Ammon's horn (tissue), 1 donor: ENCODE data around the gene JUNB.
"Not testable (repeated sequence)": the region's sequence is repeated elsewhere in the genome, so short reads cannot be mapped to it uniquely, and the experiment has no call there.

Experiments used
- DNase-seq: peaks from one replicate; pipeline ENCODE4 v3.0.0-alpha.2; 2016; ENCODE audit warnings: low spot score

The JUNB gene

DNA sequence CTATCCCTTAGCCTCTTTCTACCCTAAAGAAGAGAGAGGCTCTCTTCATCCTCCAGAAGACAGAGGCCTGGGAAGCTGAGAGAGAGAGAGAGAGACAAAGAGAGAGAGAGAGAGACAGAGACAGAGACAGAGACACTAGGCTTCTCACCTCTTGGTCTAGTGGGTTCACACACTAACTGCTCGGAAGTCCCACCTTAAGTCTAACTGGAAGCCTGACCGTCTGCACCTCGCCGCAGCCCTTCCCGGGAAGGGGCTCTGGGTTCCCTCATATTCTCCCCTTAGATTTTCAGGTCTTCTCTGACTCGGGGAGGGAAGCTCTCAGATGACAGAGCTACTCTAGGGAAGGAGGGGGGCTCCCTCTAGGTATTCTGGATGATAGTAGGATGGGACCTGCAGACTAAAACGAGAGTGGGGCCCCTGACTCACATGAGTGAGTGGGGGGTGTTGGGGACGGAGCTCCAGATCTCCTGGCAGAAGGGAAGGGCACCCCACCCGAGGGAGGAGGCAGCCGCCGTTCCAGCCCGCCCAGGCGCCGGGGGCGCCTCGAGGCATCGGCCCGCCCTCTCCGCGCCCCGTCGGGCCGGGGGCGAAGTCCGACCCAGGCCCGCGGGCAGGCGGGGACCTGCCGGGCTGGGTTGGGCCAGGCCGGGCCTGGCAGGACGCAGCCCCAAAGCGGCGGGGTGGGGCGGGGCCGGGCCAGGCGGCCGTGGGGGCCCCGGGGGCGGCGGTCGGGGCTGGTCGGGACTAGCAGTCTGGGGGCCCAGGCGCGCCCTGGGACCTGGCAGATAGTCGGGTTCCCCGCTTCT, 2.0 kb upstream of the JUNB start:
- DNase-seq, result no peak

DNA sequence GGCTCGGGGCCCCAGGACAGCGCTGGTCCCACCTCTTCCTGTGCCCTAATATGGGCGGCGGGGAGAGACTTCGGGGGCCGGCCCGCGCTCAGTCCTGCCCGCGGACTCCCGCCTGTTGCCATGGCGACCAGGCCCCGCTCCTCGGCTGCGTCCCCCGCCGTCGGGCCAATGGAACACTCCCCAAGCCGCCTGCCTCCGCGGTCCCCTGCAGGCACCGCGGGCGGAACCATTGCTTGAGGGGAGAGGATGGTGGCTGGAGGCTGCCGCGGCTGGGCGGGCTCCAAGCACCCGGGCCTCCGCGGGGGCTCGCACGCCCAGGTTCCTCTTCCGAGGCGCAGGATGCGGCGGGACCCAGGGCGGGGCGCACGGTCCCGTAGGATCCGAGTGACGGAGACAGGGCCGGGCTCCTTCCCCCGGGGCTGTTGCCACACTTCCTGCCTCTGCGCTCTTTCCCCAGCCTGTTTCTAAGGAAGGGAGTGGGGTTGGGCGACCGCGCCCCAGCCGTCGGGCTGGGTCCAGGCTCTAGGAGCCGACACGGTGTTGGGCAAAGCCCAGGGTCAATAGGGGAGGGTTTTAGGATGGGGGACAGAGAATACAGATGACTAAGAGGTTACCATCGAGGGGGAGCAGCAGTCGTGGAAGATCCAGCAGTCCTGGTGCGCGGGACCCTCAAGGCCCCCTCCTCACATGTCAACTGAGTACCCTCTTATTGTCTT, 1.2 kb upstream of the JUNB start:
- peak; percentile 96 for DNase-seq

DNA sequence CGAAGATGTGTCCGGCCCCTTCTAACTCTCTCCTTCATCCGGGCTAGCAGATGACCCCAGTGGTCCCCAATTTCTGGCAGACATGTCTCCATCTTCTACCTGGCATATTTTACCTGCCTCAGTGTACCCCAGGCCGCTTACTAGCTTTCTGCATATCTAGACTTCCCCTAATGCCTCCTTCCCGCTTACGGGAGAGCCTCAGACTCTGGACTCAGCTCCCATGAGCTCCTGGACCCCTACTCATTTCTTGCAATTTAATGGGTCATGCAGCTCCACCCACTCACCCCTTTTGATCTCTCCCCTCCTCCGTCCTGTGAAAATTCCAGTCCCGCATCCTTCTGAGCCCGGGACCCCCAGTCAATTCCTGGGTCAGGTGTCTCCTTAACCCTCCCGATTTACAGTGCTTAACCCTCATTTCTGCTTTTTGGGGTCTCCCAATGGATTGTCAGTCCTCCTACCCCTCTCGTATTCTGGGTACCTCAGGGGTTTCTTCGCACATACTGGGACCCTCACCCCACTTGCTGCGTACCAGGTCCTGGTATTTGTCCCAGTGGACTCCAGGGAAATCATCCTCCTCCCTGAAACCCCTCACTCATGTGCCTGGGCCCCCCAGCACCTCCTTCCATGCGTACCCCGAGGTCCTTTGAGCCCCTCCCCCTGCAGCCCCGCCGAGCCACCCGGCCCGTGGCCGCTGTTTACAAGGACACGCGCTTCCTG, 500 bp upstream of the JUNB start:
- DNase-seq, result no peak

DNA sequence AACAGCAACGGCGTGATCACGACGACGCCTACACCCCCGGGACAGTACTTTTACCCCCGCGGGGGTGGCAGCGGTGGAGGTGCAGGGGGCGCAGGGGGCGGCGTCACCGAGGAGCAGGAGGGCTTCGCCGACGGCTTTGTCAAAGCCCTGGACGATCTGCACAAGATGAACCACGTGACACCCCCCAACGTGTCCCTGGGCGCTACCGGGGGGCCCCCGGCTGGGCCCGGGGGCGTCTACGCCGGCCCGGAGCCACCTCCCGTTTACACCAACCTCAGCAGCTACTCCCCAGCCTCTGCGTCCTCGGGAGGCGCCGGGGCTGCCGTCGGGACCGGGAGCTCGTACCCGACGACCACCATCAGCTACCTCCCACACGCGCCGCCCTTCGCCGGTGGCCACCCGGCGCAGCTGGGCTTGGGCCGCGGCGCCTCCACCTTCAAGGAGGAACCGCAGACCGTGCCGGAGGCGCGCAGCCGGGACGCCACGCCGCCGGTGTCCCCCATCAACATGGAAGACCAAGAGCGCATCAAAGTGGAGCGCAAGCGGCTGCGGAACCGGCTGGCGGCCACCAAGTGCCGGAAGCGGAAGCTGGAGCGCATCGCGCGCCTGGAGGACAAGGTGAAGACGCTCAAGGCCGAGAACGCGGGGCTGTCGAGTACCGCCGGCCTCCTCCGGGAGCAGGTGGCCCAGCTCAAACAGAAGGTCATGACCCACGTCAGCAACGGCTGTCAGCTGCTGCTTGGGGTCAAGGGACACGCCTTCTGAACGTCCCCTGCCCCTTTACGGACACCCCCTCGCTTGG, 966 bp downstream of the JUNB start:
- no peak for DNase-seq

DNA sequence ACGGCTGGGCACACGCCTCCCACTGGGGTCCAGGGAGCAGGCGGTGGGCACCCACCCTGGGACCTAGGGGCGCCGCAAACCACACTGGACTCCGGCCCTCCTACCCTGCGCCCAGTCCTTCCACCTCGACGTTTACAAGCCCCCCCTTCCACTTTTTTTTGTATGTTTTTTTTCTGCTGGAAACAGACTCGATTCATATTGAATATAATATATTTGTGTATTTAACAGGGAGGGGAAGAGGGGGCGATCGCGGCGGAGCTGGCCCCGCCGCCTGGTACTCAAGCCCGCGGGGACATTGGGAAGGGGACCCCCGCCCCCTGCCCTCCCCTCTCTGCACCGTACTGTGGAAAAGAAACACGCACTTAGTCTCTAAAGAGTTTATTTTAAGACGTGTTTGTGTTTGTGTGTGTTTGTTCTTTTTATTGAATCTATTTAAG, 1.6 kb downstream of the JUNB start:
- no peak for DNase-seq

DNA sequence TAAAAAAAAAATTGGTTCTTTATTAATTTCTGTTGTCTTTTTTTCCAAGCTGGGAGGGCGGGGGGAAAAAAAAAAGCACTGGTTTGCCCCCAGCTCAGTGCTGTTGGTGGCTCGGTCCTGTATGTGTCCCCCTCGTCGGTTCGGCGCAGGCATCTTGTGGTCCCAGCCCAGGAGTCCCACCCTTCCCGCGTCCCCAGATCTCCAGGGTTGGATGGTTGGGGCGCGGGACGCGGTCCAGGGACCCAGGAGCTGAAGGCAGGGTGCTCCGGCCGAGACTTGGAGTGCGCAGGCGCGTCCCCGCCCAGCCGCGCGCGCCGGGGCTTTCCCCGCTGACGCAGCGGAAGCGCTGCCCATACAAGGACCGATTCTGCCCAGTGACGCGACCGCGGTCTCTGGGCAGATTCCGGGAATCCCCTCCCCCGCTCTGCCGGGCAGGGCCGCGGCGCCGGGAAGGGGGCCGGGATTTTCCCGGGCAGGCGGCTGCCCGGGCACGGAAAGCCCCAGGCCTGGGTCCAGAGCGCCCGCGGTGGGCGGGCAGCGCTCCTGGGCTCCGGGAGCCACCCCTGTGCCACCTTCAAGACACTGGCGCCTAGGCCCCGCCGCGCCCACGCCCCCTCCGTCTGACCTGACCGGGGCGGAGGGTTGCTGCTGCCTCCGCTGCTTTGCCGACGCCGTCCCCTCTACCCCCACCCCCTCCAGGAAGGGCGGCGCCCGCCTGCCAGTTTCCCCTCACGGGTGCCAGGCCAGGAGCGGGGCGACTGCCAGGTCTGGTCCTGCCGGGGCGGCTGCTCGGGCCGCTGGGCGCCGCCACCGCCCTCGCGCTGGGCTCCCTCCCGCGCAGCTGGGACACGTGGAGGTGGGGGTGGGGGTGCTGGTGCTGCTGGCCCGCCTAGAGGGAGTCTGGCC, 2.3 kb downstream of the JUNB start:
- peak; percentile 94 for DNase-seq

DNA sequence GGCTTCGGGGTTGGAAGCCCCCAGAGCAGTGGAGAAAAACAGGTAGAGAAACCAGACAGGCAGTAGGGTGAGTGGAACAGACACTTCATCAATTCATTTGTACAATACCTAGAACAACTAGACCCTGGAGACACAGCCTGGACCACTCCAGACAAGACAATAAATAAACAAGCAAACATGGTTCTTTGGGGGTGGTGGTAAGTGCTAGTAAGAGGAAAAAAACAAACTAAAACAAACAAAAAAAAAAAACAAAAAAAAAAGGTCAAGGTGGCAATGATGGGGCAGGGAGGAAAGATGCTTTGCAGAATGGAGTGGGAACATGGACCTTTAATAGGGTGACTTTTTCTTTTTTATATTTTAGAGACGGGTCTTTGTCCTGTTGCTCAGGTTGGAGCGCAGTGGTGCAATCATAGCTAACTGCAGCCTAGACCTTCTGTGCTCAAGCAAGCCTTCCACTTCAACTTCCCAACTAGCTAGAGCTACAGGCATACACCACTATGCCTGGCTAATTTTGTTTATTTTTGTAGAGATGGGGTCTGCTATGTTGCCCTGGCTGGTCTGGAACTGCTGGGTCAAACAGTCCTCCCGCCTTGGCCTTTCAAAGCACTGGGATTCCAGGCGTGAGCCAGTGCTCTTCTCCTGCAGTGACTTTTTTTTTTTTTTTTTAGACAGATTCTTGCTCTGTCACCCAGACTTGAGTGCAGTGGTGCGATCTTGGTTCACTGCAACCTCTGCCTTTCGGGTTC, 3.1 kb downstream of the JUNB start:
- no peak for DNase-seq

DNA sequence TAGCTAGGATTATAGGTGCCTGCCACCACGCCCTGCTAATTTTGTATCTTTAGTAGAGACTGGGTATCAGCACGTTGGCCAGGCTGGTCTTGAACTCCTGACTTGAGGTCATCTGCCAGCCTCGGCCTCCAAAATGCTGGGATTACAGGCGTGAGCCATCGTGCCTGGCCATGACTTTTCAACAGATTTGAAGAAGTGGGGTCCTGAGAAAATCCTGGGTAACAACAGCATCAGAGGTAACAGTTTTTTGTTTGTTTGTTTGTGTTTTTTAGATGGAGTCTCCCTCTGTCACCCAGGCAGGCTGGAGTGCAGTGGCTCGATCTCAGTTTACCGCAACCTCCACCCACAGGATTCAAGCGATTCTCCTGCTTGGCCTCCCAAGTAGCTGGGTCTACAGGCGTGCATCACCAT, 3.7 kb downstream of the JUNB start:
- DNase-seq, result no peak

DNA sequence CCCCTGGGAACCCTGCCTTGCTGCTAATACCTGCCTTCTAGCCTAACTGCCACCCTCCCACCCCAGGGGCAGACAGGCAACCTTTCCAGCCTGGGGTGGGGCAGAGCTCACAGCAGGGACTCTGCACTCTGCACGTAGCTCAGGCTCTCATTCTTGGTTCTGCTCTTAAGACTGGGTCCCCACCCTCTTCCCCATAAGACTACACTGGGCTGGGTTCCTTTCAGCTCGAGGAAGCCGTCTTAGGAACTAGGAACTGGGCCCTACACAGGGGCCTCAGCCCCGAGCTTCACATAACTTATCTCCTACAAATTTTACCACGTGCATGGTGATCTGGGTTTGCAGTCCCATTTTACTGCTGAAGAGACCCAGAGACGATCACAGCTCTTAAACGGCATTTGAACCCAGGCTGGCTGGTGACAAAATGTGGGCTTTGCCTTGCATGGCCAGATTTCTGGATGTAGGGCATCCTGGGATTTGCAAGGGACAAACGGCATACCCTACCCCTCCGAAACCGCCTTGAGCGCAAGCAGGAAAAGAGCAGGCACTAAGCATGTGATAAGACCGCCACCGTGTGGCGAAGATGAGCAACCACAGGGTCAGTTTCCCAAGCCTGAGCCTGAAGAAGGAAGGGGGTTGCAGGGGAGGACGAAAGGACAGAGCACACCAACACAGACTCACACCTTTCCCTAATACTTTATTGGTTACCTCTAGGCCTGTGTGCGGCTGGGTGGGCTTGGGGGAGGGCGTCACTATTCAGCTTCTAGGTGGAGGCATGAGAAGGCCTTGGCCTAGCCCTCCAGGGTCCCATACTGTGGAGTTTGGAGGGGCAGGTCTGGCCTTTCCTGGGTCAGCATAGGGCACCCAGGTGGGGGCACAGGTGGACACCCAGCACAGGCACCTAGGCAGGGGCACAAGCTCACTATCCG, 5.1 kb downstream of the JUNB start:
- peak; percentile 91 for DNase-seq

DNA sequence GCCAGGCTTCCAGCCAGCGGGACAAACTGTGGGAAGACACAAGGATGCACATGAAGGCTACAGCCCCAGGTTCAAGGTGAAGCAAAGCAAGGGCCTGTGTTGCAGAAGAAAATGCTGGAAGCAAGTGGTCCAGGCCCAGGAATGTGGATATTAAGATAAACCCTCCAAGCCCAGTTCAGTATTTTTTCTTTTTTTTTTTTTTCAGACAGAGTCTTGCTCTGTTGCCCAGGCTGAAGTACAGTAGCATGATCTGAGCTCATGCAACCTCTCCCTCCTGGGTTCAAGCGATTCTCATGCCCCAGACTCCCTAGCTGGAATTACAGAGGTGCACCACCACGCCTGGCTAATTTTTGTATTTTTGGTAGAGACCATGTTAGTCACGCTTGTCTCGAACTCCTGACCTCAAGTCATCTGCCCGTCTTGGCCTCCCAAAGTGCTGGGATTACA, 5.9 kb downstream of the JUNB start:
- DNase-seq, result no peak

DNA sequence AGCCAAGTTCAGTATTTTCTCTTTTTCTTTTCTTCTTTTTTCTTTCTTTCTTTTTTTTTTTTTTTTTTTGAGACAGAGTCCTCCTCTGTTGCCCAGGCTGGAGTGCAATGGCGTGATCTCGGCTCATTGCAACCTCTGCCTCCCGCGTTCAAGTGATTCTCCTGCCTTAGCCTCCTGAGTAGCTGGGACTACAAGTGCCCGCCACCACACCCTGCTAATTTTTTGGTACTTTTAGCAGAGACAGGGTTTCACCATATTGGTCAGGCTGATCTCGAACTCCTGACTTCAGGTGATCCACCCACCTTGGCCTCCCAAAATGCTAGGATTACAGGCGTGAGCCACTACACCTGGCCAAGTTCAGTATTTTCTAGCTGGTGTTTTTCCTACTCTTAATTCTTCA, 6.3 kb downstream of the JUNB start:
- not testable (repeated sequence) for DNase-seq

DNA sequence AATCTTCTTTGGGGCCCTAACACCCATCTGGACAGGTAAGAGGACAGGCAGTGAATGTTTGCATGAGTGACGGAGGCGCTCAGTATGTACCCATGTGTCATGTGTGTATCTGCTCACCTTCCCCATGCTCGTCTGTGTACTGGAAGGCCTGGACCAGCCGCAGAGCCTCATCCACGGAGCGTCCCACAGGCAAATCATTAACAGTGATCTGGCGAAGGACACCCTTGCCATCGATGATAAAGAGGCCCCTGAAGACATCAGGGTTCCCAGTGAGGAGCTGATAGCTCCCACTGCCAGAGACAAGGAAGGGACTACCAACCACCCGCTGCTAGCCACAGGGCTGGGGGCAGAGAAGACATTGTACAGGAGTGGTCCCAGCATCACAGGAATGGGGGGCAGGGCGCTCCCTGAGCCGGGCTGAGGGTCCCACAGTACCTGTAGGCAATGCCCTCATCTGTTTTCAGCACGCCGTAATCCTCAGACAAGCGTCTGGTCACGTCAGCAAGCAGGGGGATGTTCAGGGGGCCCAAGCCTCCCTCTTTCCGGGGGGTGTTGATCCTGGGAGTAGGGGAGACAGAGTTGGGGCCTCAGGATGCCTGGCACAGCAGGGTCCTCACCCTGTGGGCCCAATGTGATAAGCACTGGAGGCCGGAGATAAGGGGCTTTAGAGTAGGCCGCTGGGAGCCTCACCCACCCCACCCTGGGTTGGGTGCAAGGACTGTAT, 8.6 kb downstream of the JUNB start:
- no peak for DNase-seq

DNA sequence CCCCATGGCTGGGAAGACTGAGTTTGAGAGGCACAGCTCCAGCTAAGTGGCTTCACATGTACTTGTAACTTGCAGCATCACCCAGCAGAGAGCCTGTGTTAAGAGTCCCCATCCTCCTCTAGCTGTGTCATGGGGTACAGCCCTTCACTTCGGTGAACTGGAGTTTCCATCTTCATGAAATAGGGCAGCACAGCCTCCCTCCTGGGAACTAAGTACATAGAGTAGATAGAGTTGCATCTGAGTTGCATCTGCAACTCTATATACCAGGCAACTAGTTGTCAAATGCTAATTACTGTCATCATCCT, 9.1 kb downstream of the JUNB start:
- no peak for DNase-seq

DNA sequence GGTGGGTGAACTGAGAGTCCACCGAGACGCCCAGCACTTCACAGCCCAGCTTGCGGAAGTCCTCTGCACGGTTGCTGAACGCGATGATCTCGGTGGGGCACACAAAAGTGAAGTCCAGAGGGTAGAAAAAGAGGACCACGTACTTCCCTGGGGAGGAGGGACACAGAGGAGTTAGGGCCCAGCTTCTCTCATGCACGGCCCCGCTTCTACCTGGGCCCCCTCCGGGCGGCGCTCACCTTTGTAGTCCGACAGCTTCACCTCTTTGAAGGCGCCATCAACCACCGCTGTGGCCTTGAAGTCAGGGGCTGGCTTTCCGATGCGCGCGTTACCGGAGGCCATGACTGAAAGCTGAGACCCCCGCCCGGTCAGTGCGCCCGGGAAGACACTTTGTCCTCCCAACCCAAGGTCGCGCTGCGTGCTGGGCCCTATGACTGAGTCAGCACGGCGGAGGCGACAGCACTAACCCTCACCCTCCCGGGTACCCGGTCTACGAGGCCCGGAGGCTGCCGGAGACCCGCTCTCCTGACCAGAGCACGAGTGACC, 9.7 kb downstream of the JUNB start:
- DNase-seq, result no peak

DNA sequence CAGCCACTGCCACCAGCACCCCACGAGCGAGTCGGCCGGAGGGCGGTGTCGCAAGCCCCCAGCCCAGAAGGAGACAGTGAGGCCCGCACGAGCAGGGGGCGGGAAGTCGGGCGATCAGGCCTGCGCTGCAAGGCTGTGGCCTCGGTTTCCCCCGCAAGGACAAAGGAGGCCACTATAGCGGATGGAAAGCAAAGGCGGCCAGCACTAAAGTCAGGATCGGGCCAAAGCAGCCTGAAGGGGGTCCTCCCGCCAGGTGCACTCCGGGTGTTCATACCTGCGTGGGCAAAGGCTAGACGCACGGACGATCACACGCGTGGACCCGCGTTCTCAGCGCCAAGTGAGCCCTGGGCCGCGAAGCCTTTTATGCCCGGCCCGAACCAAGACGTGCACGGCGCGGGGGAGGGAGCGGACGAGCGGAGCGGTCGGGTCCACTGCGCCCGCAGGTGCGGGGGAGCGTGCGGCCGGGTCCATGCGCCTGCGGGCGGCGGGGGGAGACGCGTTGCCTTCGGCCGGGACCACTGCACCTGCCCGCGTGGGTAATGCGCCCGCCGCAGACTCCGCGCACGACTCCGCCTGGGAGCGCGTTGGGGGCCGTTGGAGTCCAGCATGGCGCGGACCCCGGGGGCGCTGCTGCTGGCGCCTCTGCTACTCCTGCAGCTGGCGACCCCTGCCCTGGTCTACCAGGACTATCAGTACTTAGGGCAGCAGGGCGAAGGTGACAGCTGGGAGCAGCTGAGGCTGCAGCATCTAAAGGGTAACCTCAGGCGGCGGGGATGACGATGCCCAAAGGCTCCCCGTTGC, 10.4 kb downstream of the JUNB start, which contains the start of the genes PRDX2 and THSD8:
TSS of gene PRDX2 (minus strand) at position 335 of the 801 bp plus-strand sequence. CDS start 539 bp downstream, outside the sequence.
TSS of gene THSD8 (plus strand) at position 604 of the 801 bp plus-strand sequence. CDS start at position 607, 3 bp downstream.
- DNase-seq, result peak; percentile 89

DNA sequence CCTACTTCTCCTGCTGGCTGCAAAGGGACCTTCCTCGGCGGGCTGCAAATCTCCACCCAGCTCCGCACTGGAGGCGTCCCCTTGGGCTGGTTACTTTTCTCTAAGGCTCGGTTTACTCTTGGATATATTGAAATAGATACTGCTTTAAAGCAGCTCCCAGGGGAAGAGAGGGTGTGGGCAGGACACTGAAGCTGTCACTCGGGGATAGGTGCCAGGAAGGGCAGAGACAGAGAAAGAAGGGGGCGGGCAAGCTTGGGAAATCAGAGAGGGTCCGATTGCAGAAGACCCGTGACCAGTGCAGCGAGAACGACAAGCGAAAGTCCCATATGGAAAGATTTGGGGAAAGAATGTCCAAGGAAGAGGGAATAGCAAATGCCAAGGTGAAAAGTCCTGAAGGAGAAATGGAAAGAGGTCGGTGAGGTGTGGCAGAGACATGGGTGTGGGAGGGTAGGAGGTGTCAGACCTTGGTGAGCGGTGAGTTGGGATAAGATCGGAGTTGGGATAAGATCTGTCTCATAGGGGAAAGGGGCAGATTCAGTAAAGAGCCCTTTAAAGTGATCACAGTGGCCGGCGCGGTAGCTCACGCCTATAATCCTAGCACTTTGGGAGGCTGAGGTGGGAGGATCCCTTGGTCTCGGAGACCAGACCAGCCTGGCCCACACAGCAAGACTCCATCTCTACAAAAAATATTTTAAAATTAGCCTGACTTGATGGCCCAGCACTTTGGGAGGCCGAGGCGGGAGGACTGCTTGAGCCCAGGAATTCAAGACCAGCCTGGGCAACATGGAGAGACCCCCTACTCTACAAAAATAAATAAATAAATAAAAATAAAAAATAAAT, 11.2 kb downstream of the JUNB start:
- DNase-seq, result no peak
